PFSK-1 (cell line): Measurements from ENCODE around the gene IL18.

Source experiments
- FOXP2 ChIP-seq: optimal IDR thresholded peaks from 2 replicates; pipeline ENCODE3; 2011; ENCODE audit warnings: borderline replicate concordance, control low read depth, inconsistent platforms; ENCODE audit not compliant: insufficient read depth; ENCODE audit errors: extremely low read length, extremely low read depth
- POLR2AphosphoS5 ChIP-seq: IDR thresholded peaks from 2 replicates; pipeline ENCODE4 v1.6.1; 2012; ENCODE audit warnings: low read depth, mild to moderate bottlenecking, control low read depth, low read length, moderate library complexity
- SIN3A ChIP-seq: IDR thresholded peaks from 2 replicates; pipeline ENCODE4 v1.6.1; 2012; ENCODE audit warnings: mild to moderate bottlenecking, low read length, moderate library complexity, borderline replicate concordance; ENCODE audit not compliant: insufficient read depth
- TAF1 ChIP-seq: IDR thresholded peaks from 2 replicates; pipeline ENCODE4 v1.6.1; 2012; ENCODE audit warnings: low read length, control low read depth, borderline replicate concordance; ENCODE audit not compliant: insufficient read depth
- TF ChIP-seq, protein P1 (sequence below), 2 experiments: IDR thresholded peaks; 2 replicates each; pipeline versions ENCODE4 v1.6.1 to v1.8.0; 2011 to 2012; ENCODE audit warnings: low read depth in 2 of 2, low read length in 2 of 2, control low read depth in 1 of 2, inconsistent platforms in 1 of 2, mild to moderate bottlenecking in 1 of 2, moderate library complexity in 1 of 2; ENCODE audit not compliant: insufficient read depth in 1 of 2

Gene IL18

DNA sequence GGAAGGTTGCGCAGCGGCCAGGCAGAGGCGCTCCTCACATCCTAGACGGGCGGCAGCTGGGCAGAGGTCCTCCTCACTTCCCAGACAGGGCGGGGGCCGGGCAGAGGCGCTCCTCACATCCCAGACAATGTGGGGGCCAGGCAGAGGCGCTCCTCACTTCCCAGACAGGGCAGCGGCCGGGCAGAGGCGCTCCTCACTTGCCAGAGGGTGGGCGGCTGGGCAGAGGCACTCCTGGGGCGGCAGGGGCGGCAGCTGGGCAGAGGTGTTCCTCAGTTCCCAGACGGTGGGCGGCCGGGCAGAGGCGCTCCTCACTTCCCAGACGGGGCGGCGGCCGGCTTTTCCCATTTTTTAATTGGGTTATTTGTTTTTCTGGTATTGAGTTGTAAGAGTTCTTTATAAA lies 42.2 kb upstream of the IL18 start:
- TF ChIP-seq, protein P1, sequence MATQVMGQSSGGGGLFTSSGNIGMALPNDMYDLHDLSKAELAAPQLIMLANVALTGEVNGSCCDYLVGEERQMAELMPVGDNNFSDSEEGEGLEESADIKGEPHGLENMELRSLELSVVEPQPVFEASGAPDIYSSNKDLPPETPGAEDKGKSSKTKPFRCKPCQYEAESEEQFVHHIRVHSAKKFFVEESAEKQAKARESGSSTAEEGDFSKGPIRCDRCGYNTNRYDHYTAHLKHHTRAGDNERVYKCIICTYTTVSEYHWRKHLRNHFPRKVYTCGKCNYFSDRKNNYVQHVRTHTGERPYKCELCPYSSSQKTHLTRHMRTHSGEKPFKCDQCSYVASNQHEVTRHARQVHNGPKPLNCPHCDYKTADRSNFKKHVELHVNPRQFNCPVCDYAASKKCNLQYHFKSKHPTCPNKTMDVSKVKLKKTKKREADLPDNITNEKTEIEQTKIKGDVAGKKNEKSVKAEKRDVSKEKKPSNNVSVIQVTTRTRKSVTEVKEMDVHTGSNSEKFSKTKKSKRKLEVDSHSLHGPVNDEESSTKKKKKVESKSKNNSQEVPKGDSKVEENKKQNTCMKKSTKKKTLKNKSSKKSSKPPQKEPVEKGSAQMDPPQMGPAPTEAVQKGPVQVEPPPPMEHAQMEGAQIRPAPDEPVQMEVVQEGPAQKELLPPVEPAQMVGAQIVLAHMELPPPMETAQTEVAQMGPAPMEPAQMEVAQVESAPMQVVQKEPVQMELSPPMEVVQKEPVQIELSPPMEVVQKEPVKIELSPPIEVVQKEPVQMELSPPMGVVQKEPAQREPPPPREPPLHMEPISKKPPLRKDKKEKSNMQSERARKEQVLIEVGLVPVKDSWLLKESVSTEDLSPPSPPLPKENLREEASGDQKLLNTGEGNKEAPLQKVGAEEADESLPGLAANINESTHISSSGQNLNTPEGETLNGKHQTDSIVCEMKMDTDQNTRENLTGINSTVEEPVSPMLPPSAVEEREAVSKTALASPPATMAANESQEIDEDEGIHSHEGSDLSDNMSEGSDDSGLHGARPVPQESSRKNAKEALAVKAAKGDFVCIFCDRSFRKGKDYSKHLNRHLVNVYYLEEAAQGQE (IDR thresholded peaks at IDR 0.05; ENCODE audit: insufficient read depth in 1 of 2, low read depth in 2 of 2, low read length in 2 of 2), result no peak
- TF ChIP-seq TAF1, result no peak
- no peak for TF ChIP-seq POLR2AphosphoS5
- no peak for TF ChIP-seq SIN3A
- TF ChIP-seq FOXP2, result no peak

DNA sequence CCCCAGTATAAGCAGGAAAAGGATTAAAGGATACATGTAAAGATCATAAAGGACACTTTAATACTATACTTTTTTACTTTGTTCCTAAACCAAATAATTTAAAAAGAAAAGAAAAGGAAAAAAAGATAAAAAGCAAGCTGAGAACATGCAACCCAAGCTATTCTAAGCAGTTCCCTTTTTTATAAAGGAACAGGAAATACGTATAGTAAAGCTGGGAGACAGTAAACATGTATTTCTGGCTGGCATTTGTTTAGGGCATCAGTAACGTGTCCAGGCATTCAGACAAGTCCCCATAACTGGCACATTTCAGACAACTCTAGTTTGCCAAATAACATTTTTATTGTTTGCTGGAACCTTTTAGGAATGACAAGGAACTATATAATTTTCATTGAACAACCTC lies 36.4 kb upstream of the IL18 start:
- TF ChIP-seq POLR2AphosphoS5, result no peak
- TF ChIP-seq, protein P1 (IDR thresholded peaks at IDR 0.05; ENCODE audit: insufficient read depth in 1 of 2, low read depth in 2 of 2, low read length in 2 of 2), result no peak
- TF ChIP-seq SIN3A, result no peak
- no peak for TF ChIP-seq TAF1

DNA sequence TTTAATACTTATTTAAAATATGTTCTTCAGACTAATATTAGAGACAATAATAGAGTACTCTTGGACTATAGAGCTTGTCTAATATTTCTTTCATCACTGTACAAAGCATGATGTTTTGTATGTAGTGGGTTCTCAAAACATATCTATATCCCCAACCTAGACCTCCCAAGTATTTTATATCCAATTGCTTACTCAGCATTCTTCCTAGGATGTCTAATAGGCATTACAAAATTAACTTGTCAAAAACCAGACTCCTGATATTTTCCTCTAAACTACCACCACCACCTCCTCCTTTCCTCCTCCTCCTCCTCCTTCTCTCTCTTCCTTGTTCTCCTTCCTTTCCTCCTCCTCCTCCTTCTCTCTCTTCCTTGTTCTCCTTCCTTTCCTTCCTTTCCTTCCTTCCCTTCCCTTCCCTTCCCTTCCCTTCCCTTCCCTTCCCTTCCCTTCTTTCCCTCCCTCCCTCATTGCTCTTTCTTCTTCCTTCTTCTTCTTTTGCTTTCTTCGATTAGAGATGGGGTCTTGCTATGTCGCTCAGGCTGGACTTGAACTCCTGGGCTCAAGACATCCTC lies 32.7 kb upstream of the IL18 start:
- no peak for TF ChIP-seq TAF1

DNA sequence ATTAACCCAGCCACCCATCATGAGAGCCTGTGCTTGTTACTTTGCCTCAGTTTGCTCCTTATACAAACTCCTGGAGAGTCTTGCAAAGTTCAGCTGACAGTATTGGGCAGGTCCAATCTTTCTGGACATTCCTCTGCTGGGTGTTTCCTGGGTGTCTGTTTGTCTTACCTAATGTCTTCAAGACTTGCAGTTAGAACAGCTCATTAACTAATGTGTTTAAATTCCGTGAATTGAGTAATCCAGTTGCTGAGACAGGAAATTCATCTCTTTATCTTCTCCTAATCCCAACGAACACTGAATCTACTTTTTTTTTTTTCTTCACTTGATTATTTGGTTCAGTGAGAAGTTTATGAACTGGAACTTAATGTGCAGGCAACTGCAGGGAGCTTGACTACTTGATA lies 32.1 kb upstream of the IL18 start:
- TF ChIP-seq POLR2AphosphoS5, result no peak
- no peak for TF ChIP-seq FOXP2
- no peak for TF ChIP-seq TAF1
- TF ChIP-seq, protein P1 (IDR thresholded peaks at IDR 0.05; ENCODE audit: insufficient read depth in 1 of 2, low read depth in 2 of 2, low read length in 2 of 2), result no peak
- no peak for TF ChIP-seq SIN3A

DNA sequence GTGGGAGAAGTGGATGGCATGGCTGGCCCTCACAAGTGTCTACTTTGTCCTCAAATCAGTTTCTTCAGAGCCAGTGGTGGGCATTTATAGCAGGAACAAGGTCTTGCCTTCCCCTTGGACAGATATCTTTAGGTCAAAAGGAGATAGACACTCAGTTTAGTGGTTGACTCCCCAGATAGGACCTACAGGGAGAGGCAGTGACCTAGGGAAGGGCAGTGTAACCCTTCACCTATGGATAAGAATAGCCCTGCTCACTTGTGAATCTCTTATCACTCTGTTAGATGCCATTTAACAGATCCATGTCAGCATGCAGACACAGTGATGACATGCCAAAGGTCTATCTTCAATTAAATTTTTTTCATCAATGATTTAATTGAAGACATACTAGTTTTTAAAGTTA lies 22.4 kb upstream of the IL18 start:
- no peak for TF ChIP-seq FOXP2
- TF ChIP-seq POLR2AphosphoS5, result no peak
- TF ChIP-seq SIN3A, result no peak
- TF ChIP-seq TAF1, result no peak
- TF ChIP-seq, protein P1 (IDR thresholded peaks at IDR 0.05; ENCODE audit: insufficient read depth in 1 of 2, low read depth in 2 of 2, low read length in 2 of 2), result no peak
